Osteocyte (in vitro differentiated cells): Measurements from ENCODE around the gene CLCA1. TPM values are rescaled to one million over a fixed set of nuclear protein-coding genes. Genes with fewer than 3 reads are reported as not detected.

Experiments used
- DNase-seq: peaks from one replicate; pipeline ENCODE4 v3.0.0; 2021; ENCODE audit warnings: mixed read lengths; ENCODE audit not compliant: unreplicated experiment; ENCODE audit errors: extremely low spot score
- H3K27ac Mint-ChIP-seq: one replicate; pipeline ENCODE4 v1.8.0; 2021; ENCODE audit warnings: mild to moderate bottlenecking, mixed read lengths; ENCODE audit not compliant: unreplicated experiment
- H3K27me3 Mint-ChIP-seq: one replicate; pipeline ENCODE4 v1.8.0; 2021; ENCODE audit warnings: mixed read lengths; ENCODE audit not compliant: unreplicated experiment
- H3K36me3 Mint-ChIP-seq: one replicate; pipeline ENCODE4 v1.8.0; 2021; ENCODE audit warnings: mixed read lengths; ENCODE audit not compliant: unreplicated experiment
- H3K4me1 Mint-ChIP-seq: one replicate; pipeline ENCODE4 v1.8.0; 2021; ENCODE audit warnings: mixed read lengths; ENCODE audit not compliant: unreplicated experiment
- H3K4me3 Mint-ChIP-seq: one replicate; pipeline ENCODE4 v1.8.0; 2021; ENCODE audit warnings: mild to moderate bottlenecking, moderate library complexity, mixed read lengths; ENCODE audit not compliant: unreplicated experiment
- H3K9me3 Mint-ChIP-seq: one replicate; pipeline ENCODE4 v1.8.0; 2021; ENCODE audit warnings: mixed read lengths; ENCODE audit not compliant: unreplicated experiment
- CTCF ChIP-seq: fragments of 200-600 bp; sonication (generic); IDR thresholded peaks from 2 replicates; pipeline ENCODE4 v1.5.0; 2021; ENCODE audit warnings: antibody characterized with exemption, mild to moderate bottlenecking, moderate library complexity
- total RNA-seq: library from RNA; stranded (reverse); gene quantifications from 2 replicates; pipeline ENCODE4 v1.2.1, GENCODE V29; 2021

CLCA1 gene
- total RNA-seq, 1 donor from 2014 or later, result not detected

GRCh38 chr1:86448670-86449069 lies 20.1 kb upstream of the CLCA1 start:
- no peak for DNase-seq
- H3K36me3 Mint-ChIP-seq, result no peaks in the 10 kb centered on the region
- H3K4me3 Mint-ChIP-seq, result no peak overlapping the region
- no peaks in the 10 kb centered on the region for H3K4me1 Mint-ChIP-seq
- no peak overlapping the region for H3K27ac Mint-ChIP-seq
- no peaks in the 10 kb centered on the region for H3K9me3 Mint-ChIP-seq
- no peak for TF ChIP-seq CTCF
- no peaks in the 10 kb centered on the region for H3K27me3 Mint-ChIP-seq

DNA sequence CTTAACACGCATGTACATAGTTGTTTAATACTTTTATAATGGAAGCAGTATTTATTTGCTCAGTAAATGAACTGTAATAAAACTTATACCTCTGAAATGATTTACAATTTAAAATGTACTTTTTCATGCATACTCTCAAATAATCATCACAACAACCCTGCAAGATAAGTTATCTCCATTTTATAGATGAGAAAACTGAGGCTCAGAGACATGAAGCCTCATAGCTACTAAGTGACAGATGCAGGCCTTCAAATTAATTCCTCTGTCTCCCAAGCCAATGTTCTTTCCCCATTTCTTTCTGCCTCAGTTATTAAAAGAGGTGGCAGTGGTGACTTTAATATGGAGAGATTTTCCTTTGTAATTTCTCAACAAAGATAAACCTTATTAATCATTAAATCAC lies 19.6 kb upstream of the CLCA1 start:
- Mint-ChIP-seq H3K9me3 (no peaks in the 10 kb centered on the region), H3K27me3 (no peaks in the 10 kb centered on the region), H3K4me1 (no peaks in the 10 kb centered on the region), H3K36me3 (no peaks in the 10 kb centered on the region), H3K27ac (no peak overlapping the region), H3K4me3 (no peak overlapping the region)
- TF ChIP-seq CTCF, result no peak
- DNase-seq, result no peak

GRCh38 chr1:86450847-86451246 lies 17.9 kb upstream of the CLCA1 start:
- peaks cover 3% of the 10 kb centered on the region for H3K27me3 Mint-ChIP-seq
- DNase-seq, result no peak
- no peaks in the 10 kb centered on the region for H3K9me3 Mint-ChIP-seq
- no peak overlapping the region for H3K4me3 Mint-ChIP-seq
- TF ChIP-seq CTCF, result no peak
- no peak overlapping the region for H3K27ac Mint-ChIP-seq
- H3K4me1 Mint-ChIP-seq, result no peaks in the 10 kb centered on the region
- no peaks in the 10 kb centered on the region for H3K36me3 Mint-ChIP-seq

DNA sequence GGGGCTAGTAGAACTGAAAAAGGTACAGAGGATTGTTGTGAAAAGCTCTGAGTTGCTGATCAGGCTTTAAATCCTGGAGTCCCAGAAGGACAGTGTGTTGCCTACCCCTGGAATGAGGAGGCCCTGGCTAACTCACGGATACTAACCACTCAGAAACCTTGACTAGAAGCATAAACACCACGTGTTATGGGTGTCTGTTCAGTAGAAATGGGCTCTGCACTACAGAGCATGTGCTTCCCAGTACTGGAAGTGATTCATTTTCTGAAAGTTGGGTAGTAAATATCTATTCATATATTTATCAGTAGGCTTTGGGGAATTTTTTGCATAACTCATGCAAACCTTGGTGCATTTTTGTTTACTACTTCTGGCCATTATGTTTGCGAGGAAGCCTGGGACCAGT lies 15.1 kb upstream of the CLCA1 start:
- H3K4me1 Mint-ChIP-seq, result no peaks in the 10 kb centered on the region
- no peak overlapping the region for H3K4me3 Mint-ChIP-seq
- TF ChIP-seq CTCF, result no peak
- H3K27ac Mint-ChIP-seq, result no peak overlapping the region
- H3K36me3 Mint-ChIP-seq, result no peaks in the 10 kb centered on the region
- no peak for DNase-seq
- peaks cover 16% of the 10 kb centered on the region for H3K27me3 Mint-ChIP-seq
- no peaks in the 10 kb centered on the region for H3K9me3 Mint-ChIP-seq

DNA sequence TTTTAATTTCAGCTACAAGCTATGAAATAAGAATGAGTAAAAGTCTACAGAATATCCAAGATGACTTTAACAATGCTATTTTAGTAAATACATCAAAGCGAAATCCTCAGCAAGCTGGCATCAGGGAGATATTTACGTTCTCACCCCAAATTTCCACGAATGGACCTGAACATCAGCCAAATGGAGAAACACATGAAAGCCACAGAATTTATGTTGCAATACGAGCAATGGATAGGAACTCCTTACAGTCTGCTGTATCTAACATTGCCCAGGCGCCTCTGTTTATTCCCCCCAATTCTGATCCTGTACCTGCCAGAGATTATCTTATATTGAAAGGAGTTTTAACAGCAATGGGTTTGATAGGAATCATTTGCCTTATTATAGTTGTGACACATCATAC lies 13.7 kb upstream of the CLCA1 start:
- no peak for DNase-seq
- Mint-ChIP-seq H3K4me3 (no peak overlapping the region), H3K4me1 (no peaks in the 10 kb centered on the region), H3K36me3 (no peaks in the 10 kb centered on the region), H3K27ac (no peak overlapping the region), H3K27me3 (peaks cover 16% of the 10 kb centered on the region), H3K9me3 (no peaks in the 10 kb centered on the region)
- TF ChIP-seq CTCF, result no peak
